ENCODE data around the gene GPER1.

GRCh38 chr7:1053002-1053411 lies 34.9 kb upstream of the GPER1 start:
- TF ChIP-seq CTCF (IDR thresholded peaks at IDR 0.05) (no peak), POLR2A (IDR thresholded peaks at IDR 0.05) (no peak), POLR2AphosphoS5 (IDR thresholded peaks at IDR 0.05) (peak; percentile 65)
